Epithelial cell of esophagus (primary cell): Measurements from ENCODE around the gene ZDHHC1.

ENCODE experiments used
- DNase-seq: peaks from one replicate; pipeline ENCODE4 v3.0.0; 2010; ENCODE audit warnings: low read depth
- H3K4me3 ChIP-seq: 2 replicates; pipeline ENCODE4 v1.5.1; 2011; ENCODE audit warnings: mild to moderate bottlenecking, low read length, control low read depth
- CTCF ChIP-seq: IDR thresholded peaks from 2 replicates; pipeline ENCODE4 v1.5.1; 2011; ENCODE audit warnings: low read depth, mild to moderate bottlenecking, low read length, control low read depth, inconsistent platforms; ENCODE audit not compliant: insufficient read depth; ENCODE audit errors: missing control alignments

Gene ZDHHC1

GRCh38 chr16:67404740-67405226 is 11.5 kb downstream of the ZDHHC1 start:
- H3K4me3 ChIP-seq, result no peak overlapping the region
- peak; percentile 100 for DNase-seq
- no peak for TF ChIP-seq CTCF

- TF ChIP-seq CTCF, result no peak
- H3K4me3 ChIP-seq, result no peak overlapping the region
- DNase-seq, result peak; percentile 30
These were observed 12.2 kb downstream of the ZDHHC1 start for GRCh38 chr16:67403976-67404555.

GRCh38 chr16:67400901-67401300 is 15.4 kb downstream of the ZDHHC1 start:
- no peak for TF ChIP-seq CTCF
- no peak overlapping the region for H3K4me3 ChIP-seq
- no peak for DNase-seq

- DNase-seq, result no peak
- TF ChIP-seq CTCF, result no peak
- H3K4me3 ChIP-seq, result no peak overlapping the region
These were observed 16.2 kb downstream of the ZDHHC1 start for GRCh38 chr16:67399749-67400704.

- H3K4me3 ChIP-seq, result no peak overlapping the region
- peak; percentile 56 for TF ChIP-seq CTCF
- DNase-seq, result peak; percentile 36
These were observed 17.0 kb downstream of the ZDHHC1 start for GRCh38 chr16:67399218-67399733.

GRCh38 chr16:67398546-67399217 is 17.6 kb downstream of the ZDHHC1 start:
- no peak for DNase-seq
- no peak for TF ChIP-seq CTCF
- no peak overlapping the region for H3K4me3 ChIP-seq
